Uterus (tissue), 2 donors: ENCODE results near the gene HIF1AN.

Source experiments
- CTCF ChIP-seq, 4 experiments: fragments of 200-600 bp in 2 of 4; fragments of 450-650 bp in 2 of 4; sonication (generic) in 2 of 4; IDR thresholded peaks; one replicate each; pipeline ENCODE4 v1.5.1; 2016 to 2019; ENCODE audit warnings: antibody characterized with exemption in 4 of 4, mild to moderate bottlenecking in 2 of 4, moderate library complexity in 1 of 4
- POLR2A ChIP-seq, 2 donors: fragments of 450-650 bp; IDR thresholded peaks; one replicate each; pipeline ENCODE4 v1.6.1; 2016; ENCODE audit warnings: antibody characterized with exemption in 2 of 2, mild to moderate bottlenecking in 1 of 2, moderate library complexity in 1 of 2

- peak in 1 of 4 experiments; percentile 7 for TF ChIP-seq CTCF (IDR thresholded peaks at IDR 0.05)
- no peak for TF ChIP-seq POLR2A (IDR thresholded peaks at IDR 0.05)
Observed at GRCh38 chr10:100508691-100509150, 27.0 kb upstream of the HIF1AN start.
